HG02642 (cell line): ENCODE results near the gene DRD3.

ENCODE experiments used
- ATAC-seq: cut with Tn5 transposase; IDR thresholded peaks from one replicate; pipeline ENCODE4 v1.9.1; 2021; ENCODE audit warnings: mild to moderate bottlenecking; ENCODE audit not compliant: unreplicated experiment, poor library complexity

DRD3 gene

GRCh38 chr3:114127517-114127916 is 51.3 kb downstream of the DRD3 start:
- ATAC-seq: no peak

DNA sequence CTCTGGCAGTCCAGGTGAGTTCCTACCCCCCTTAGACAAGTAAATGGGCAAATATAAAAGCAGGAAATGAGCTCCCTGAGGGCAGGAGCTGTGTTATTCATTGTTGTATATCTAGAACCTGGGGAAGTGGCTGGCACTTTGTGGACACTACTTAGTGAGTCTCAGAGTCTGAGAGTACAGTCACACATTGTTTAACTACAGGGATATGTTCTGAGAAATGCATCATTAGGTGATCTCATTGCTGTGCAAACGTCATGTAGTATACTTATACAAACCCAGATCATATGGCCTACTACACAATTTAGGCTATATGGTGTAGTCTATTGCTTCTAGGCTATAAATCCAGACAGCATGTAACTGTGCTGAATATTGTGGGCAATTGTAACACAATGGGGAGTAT is 52.4 kb downstream of the DRD3 start:
- ATAC-seq: no peak

DNA sequence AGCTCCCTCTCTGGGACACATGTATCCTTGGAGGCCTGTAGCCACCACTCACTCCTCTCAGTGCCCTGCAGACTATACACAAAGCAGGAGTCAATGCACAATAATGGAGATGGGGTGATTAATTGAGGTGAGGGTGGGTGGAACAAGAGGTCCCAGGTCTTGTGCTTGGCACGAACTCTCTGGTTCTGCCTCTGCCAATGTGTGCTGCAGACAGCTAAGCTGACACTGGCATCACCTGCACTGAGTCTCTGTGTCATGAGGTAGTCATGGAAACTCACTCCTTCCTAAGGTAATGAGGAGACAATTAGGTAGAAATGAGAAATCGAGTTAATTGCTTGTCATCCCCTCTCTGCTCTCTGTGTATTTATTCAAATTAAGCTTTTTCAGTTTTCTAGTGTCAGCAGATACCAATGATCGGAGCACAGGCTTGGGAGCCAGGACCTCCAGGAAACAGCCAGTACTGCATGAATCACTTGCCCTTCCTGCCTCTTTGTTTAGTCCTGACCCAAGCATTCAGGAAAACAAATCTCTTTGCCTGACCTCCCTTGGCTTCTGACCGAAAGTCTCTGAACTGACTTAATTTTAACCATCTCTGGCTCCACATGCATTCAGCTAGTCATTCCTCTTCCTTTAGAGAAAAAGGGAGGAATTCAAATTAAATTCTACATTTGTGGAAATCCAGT is 56.7 kb downstream of the DRD3 start:
- no peak for ATAC-seq

DNA sequence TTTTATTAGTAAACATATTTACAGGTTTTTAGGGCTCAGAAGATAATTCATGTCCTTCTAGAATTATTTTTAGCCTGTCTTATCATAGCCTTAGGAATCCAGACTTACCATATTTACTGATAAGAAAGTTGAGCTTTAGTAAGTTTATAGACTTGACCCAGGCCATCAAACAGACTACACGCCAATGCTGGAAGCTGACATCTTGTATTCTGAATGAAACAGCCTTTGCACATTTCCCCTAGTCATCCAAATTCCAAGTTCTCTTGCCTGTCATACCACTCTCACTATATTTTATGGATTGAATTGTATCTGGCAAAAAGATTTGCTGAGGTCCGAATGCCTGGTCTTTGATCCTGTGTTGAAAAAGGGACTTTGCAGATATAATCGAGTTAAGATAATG is 58.6 kb downstream of the DRD3 start:
- ATAC-seq: no peak

- no peak for ATAC-seq
Observed at GRCh38 chr3:114119776-114120175, 59.1 kb downstream of the DRD3 start.

DNA sequence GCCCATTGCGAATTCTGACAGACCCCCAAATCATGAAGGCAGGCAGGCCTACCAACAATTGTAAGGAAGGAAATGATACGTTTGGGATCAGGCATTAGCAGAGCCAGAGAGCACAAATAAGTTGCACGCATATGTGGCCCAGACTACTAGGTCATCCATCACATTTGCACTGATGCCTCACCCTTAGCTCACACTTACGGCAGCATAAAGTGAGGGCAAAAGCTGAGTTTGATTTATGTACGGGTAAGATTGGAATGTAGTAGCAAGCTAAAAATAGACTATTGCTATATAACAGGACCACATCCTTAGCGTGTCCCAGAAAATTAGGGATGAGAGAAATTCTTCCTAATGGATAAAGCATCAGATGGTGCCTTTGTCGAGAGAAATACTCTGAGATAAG is 63.7 kb downstream of the DRD3 start:
- ATAC-seq: no peak

DNA sequence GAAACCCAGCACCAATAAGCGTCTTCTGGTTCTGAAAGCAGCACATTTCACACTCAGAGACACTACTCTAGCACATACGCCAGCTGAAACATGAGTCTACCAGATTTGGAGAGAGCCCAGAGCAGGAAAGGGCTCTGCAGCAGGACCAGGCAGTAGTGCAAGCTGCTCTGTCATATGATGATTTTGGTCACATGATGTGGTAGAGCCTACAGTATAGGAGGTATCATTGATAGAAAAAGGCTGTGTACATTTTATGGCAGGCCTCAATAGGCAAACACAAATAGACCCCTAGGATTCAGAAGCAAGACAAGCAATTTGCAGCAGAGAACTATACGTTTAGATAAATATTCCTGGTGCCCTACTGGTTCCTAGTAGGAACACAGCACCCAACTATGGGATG is 64.1 kb downstream of the DRD3 start:
- no peak for ATAC-seq

DNA sequence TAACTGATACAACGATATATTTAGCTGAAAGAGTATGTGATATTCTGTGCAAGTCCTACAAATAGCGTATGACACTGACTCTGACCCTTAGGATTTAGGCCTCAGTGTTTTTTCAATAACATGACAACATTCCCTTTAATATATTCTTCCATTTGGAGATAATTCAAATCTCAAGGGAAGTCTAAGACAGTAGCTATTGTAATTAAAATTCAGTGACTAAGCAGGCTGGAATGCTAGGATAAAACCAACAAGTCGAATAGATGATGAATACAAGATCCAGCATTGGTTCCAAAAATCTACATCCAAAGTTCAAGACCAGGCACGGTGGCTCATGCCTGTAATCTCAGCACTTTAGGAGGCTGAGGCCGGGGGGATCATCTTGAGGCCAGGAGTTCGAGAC is 66.2 kb downstream of the DRD3 start:
- ATAC-seq: no peak

GRCh38 chr3:114111060-114111770 is 67.6 kb downstream of the DRD3 start:
- no peak for ATAC-seq

DNA sequence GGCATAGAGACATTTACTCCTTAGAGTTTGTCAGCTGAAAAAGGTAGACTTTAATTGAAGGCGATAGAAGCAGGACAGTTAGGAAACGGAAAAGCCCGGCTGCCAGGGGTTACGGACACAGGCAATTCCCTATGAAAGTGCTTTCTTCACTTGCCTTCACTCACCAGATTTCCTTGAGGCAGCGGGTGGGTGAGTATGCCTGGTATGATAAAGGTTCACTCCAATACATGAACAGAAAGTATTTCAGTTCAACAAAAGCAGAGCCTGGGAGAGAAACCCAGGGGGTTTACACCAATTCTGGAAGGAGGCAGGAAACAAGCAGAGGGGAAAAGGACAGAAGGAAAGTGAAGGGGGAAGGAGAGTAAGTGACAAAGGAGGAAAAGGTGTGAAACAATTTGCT is 68.4 kb downstream of the DRD3 start:
- ATAC-seq: no peak

DNA sequence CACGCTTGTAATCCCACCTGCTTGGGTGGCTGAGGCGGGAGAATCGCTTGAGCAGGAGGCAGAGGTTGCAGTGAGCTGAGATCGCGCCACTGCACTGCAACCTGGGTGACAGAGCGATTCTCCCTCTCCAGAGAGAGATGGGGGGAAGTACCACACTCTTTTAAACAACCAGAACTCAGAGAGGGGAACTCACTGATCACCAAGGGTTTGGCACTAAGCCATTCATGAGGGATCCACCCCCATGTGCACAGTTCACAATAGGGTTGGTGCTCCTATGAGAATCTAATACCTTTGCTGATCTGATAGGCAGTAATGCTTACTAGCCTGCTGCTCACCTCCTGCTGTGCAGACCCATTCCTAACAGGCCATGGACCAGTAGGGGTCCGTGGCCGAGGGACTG is 70.7 kb downstream of the DRD3 start:
- ATAC-seq: no peak

GRCh38 chr3:114104414-114104813 is 74.4 kb downstream of the DRD3 start:
- ATAC-seq: no peak

DNA sequence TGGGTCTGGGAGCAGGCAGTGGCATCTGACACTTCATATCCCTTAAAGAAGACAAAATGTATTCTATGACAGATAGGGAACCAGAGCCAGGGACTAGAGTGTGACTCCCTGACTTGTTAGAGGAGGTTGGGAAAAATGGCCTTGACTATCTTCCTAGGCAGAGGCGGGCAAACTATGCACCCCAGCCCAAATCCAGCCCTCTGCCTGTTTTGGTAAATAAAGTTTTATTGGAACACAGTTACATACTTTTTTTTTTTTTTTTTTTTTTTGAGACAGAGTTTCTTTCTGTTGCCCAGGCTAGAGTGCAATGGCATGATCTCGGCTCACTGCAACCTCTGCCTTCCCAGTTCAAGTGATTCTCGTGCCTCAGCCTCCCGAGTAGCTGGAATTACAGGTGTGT is 75.0 kb downstream of the DRD3 start:
- no peak for ATAC-seq

- ATAC-seq: no peak
Observed at GRCh38 chr3:114103181-114103580, 75.7 kb downstream of the DRD3 start.

GRCh38 chr3:114101101-114101500 is 77.8 kb downstream of the DRD3 start:
- ATAC-seq: no peak

GRCh38 chr3:114095796-114096195 is 83.1 kb downstream of the DRD3 start:
- no peak for ATAC-seq

DNA sequence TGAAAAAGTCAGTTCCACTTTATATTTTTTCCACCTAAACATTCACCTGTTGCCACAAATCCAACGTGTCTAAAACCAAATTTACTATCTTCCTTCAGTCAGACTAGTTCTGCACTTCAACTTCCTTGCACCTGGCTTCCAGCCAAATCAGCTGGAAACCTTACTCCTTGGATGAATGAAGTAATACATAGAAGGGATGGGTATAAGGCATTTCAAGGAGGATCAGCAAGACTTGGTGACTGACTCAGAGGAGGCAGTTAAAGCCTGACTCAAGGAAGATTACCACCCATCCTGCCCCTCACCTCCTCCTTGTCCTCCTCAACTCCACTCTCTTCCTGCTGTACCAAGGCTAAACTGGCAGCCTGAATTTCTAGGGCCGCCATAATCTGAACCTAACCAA is 85.3 kb downstream of the DRD3 start:
- no peak for ATAC-seq

- ATAC-seq: no peak
Observed at GRCh38 chr3:114093016-114093380, 85.9 kb downstream of the DRD3 start.

GRCh38 chr3:114092151-114093015 is 86.5 kb downstream of the DRD3 start:
- ATAC-seq: no peak

DNA sequence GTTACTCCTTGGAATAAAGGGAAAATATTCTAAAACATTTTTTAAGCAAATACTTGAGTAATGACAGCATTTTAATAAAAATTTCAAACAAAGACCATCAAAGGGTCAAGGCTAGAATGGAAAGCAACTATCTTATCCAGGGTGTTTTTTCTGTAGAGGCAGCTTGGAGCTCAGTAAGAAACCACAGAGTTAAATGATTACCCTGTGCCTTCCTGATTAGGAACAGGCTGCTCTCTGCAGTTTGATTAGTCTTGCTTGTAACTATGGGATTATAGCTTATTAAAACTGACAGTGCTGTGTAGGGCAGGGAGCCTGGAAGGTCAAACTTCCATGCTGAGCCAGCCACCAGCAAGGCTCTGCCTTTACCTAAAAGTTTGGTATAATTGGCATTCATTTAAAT is 89.2 kb downstream of the DRD3 start:
- no peak for ATAC-seq

- no peak for ATAC-seq
Observed at GRCh38 chr3:114086356-114086755, 92.5 kb downstream of the DRD3 start.
